Measurements from ENCODE around the gene RNGTT.
"Not testable (repeated sequence)": the region's sequence is repeated elsewhere in the genome, so short reads cannot be mapped to it uniquely, and the experiment has no call there.

The RNGTT gene

DNA sequence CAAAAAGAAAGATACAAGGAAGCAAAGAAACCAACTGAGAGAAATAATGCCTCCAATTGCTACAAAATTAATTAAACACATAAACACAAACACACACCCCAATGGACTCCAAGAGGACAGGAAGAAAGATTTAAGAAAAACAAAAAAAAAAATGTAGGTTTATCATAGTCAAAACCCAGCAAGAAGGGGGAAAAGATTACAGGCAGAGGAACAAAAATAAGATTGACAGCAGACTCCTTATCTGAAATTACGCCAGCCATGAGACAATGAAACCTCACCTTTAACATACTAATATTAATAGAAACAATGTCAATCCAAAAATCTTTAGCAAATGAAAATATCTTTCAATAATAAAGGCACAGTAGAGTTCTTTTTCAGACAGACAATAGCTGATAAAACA lies 155.8 kb downstream of the RNGTT start:
- no peak for DNase-seq (ENCODE audit: low spot score)

GRCh38 chr6:88806728-88807127 lies 156.7 kb downstream of the RNGTT start:
- no peak for DNase-seq (ENCODE audit: low spot score)

GRCh38 chr6:88804701-88805100 lies 158.7 kb downstream of the RNGTT start:
- DNase-seq (ENCODE audit: low spot score): no peak

GRCh38 chr6:88785478-88785877 lies 177.9 kb downstream of the RNGTT start:
- DNase-seq (ENCODE audit: low spot score): no peak

DNA sequence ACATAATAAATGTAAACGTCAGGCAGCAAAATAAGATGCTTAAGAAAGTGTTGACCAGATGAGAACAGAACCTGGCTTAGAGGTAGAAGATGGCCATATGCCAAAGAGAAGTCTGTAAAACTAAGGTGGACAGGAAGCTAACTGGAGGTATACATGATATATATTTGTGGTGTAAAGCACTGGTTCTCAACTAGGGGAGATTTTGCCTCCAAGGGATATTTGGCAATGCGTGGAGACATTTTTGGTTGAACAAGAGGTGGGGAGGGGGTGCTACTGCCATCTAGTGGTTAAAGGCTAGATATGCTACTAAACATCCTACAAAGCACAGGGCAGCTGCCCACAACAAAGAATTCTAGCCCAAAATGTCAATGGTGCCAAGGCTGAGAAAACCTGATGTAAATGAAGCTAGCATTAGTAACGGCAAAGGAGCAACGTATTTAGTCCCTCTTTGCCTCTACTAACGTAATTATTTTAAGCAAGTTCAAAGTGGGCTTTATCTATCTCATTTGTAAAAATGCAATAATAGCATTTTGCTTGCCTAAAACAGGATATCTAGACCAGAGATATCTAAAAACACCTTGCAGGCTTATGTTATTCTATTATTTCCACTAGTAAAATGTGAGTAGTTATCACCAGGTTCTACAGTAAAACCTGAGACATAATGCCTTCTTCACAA lies 182.6 kb downstream of the RNGTT start:
- peak; percentile 69 for DNase-seq (ENCODE audit: low spot score)

DNA sequence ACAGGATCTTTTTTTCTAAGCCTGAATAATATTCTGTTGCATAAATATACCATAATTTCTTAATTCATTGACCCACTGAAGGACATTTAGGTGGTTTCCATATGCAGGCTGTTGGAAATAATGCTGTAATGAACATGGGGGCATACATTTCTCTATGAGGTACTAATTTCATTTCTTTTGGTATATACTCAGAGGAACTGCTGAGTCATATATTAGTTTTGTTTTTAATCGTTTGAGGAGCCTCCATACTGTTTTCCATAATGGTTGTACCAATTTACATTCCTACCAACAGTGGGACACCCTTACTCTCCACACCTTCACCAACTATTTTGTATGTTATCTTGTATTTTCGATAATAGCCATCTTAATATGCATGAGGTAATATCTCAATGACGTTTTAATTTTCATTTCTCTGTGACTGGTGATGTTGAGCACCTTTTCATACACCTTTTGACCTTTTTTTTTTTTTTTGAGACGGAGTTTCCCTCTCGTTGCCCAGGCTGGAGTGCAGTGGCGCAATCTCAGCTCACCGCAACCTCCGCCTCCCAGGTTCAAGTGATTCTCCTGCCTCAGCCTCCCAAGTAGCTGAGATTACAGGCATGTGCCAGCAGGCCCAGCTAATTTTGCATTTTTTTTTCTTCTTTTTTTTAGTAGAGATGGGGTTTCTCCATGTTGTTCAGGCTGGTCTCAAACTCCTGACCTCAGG lies 187.4 kb downstream of the RNGTT start:
- DNase-seq (ENCODE audit: low spot score): no peak

GRCh38 chr6:88768114-88768513 lies 195.3 kb downstream of the RNGTT start:
- not testable (repeated sequence) for DNase-seq (ENCODE audit: low spot score)

GRCh38 chr6:88764081-88764480 lies 199.3 kb downstream of the RNGTT start:
- no peak for DNase-seq (ENCODE audit: low spot score)

DNA sequence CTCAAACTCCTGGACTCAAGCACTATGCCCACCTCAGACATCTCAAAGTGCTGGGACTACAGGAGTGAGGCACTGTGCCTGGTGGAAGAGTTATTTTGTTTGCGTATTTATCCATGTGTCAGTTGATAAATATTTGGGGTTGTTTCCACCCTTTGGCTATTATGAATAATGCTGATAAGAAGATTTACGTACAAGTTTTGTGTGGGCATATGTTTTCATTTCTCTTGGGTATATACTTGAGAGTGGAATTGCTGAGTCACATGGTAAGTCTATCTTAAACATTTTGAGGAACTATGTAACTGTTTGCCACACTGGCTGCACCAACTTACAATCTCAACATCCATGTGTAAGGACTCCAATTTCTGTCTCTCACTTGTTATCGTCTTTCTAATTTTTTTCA lies 200.3 kb downstream of the RNGTT start:
- DNase-seq (ENCODE audit: low spot score): no peak

GRCh38 chr6:88761237-88762031 lies 202.0 kb downstream of the RNGTT start:
- no peak for DNase-seq (ENCODE audit: low spot score)

- DNase-seq (ENCODE audit: low spot score): no peak
Measured at GRCh38 chr6:88760091-88760490, 203.3 kb downstream of the RNGTT start.

DNA sequence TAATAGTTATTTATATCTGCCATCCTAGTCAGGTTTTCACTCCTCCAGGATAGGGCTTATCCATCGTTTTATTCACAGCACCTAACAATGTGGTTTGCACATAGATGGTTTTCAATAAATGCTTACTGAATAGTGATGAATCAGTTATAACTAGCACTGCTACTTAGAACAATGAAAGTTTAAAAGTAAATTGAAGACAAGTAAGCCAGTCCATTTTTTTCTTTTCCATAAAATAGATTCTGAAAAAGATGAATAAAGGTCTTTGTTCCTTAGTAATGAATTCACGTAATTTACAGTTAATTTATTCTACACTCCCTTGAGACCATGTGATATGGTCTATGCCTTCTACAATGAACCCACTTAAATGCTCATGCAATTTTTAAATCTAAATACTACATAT lies 212.5 kb downstream of the RNGTT start:
- DNase-seq (ENCODE audit: low spot score): no peak

GRCh38 chr6:88749849-88750248 lies 213.6 kb downstream of the RNGTT start:
- no peak for DNase-seq (ENCODE audit: low spot score)

DNA sequence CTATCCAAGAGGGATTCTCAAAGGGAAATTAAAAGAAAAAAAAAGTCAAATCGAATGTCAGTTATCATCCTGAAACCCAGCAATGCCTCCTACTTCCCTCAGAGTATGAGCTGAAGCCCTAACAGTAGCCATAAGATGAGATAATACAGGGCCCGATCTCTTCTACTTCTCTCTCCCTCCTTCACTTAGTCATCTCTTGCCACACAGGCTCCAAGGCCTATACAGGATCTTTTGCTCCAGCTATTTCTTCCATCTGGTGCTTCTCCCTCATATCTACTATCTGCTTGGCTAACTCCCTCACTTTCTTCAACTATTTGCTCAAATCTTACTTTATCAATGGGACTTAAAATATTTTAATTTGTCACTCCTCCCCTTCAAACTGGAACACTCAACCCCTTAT lies 215.3 kb downstream of the RNGTT start:
- no peak for DNase-seq (ENCODE audit: low spot score)

- no peak for DNase-seq (ENCODE audit: low spot score)
Measured at GRCh38 chr6:88741939-88742338, 221.5 kb downstream of the RNGTT start.

DNA sequence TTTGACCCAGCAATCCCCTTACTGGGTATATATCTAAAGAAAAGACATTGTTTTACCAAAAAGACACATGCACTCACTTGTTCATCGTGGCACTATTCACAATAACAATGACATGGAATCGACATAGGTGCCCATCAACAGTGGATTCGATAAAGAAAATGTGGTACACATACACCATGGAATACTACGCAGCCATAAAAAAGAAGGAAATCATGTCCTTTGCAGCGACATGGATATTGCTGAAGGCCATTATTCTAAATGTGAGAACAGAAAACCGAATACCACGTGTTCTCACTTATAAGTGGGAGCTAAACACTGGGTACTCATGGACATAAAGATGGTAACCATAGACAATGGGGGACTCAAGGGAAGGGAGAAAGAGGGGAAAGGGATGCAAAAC lies 222.3 kb downstream of the RNGTT start:
- DNase-seq (ENCODE audit: low spot score): no peak

GRCh38 chr6:88734544-88734943 lies 228.9 kb downstream of the RNGTT start:
- no peak for DNase-seq (ENCODE audit: low spot score)

DNA sequence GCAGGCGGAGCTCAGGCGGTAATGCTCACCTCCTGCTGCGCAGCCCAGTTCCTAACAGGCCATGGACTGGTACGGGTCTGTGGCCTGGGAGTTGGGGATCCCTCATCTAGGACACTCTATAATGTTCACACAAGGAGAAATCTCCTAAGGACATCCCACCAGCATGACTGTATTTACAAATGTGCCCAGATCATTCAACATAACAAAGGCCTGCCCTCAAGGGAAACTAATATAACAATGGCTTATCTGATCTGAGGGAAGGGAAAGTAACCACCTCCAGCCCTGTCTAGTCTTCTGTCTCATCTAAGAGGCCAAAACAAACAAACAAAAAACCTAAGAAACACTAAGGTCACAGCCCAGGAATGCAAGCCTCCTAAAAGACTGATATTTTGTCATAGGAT lies 232.8 kb downstream of the RNGTT start:
- no peak for DNase-seq (ENCODE audit: low spot score)

GRCh38 chr6:88728756-88729155 lies 234.7 kb downstream of the RNGTT start:
- DNase-seq (ENCODE audit: low spot score): no peak

GRCh38 chr6:88726409-88726808 lies 237.0 kb downstream of the RNGTT start:
- not testable (repeated sequence) for DNase-seq (ENCODE audit: low spot score)

- no peak for DNase-seq (ENCODE audit: low spot score)
Measured at GRCh38 chr6:88725111-88725975, 238.1 kb downstream of the RNGTT start.

DNA sequence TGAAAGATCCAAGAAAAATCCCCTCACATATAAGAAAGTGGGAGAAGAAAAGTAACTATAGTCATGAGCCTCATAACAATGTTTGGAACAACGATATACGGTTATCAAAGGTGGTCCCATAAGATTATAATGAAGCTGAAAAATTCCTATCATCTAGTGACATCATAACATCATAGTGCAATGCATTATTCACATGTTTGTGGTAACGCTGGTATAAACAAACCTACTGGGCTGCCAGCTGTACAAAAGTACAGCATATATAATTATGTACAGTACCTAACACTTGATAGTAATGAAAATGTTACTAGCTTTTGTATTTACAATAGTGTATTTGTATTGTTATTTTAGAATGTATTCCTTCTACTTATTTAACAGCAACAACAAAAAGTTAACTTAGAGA lies 240.7 kb downstream of the RNGTT start:
- DNase-seq (ENCODE audit: low spot score): no peak
